LNCAP (cell line): ENCODE results near the gene FLVCR1.

Experiments
- CTCF ChIP-seq: fragments of 450-650 bp; IDR thresholded peaks from 2 replicates; pipeline ENCODE4 v1.5.1; 2017; ENCODE audit warnings: mild to moderate bottlenecking

Gene FLVCR1

GRCh38 chr1:212917134-212917485, 59.0 kb downstream of the FLVCR1 start:
- no peak for TF ChIP-seq CTCF

- TF ChIP-seq CTCF = no peak
These were observed 59.8 kb downstream of the FLVCR1 start for GRCh38 chr1:212917858-212918257.

- no peak for TF ChIP-seq CTCF
These were observed 60.7 kb downstream of the FLVCR1 start for GRCh38 chr1:212918824-212919223.

GRCh38 chr1:212920246-212920645, 62.2 kb downstream of the FLVCR1 start:
- no peak for TF ChIP-seq CTCF

- TF ChIP-seq CTCF = peak; percentile 32
These were observed 62.8 kb downstream of the FLVCR1 start for GRCh38 chr1:212920896-212921295.

- TF ChIP-seq CTCF = no peak
These were observed 63.9 kb downstream of the FLVCR1 start for GRCh38 chr1:212922016-212922415.

- no peak for TF ChIP-seq CTCF
These were observed 68.3 kb downstream of the FLVCR1 start for GRCh38 chr1:212926372-212926771.
